Measurements from ENCODE around the gene ST7. TPM values are rescaled to one million over a fixed set of nuclear protein-coding genes. Genes with fewer than 3 reads are reported as not detected.
A peak's percentile ranks its signal among the peaks of the same experiment; 100 is the strongest.
"Not testable (repeated sequence)": the region's sequence is repeated elsewhere in the genome, so short reads cannot be mapped to it uniquely, and the experiment has no call there.

ST7 gene
- total RNA-seq, 1 experiment from 2014 or later, result 12.9 TPM

- DNase-seq (ENCODE audit: low spot score), result no peak
Measured at GRCh38 chr7:116950889-116951351, 2.4 kb upstream of the ST7 start.

DNA sequence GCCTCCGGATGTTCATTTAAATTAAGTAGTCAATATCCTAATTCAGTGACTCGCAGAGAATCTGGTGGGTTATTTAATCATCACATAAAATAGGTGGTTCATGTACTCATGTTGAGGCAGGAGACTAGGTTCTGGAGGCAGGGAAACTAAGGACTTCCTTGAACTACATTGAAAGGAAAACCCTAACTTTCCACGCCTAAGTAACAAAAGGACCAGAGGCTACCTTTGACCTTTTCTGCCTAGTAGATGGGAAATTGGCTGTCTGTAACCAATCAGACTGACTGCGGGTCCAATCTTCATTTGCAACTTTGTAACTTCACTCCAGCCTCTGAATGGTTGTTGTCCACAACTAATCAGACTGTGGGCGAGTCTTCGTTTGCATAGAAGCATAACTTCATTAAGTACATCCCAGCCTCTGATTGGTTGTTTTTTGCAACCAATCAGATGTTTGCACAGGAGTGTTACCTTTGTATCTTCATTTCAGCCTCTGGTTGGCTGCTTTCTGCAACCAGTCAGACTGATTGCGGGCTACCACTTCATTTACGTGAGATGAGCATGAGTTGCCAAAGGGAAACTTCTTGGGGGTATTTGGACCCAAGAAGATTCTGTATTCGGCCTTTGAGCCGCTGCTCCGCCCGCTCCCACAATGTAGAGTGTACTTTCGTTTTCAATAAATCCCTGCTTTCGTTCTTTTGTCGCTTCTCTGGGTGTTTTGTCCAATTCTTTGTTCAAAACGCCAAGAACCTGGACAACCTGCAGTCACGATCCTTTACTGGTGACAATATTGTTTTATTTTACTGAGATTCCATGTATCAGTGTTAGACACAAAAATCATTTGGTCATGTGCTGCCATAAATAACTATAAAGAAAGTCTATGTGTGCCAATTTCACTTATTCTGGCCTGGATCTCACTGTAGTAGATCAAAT, 1.7 kb upstream of the ST7 start:
- peak; percentile 82 for DNase-seq (ENCODE audit: low spot score)

DNA sequence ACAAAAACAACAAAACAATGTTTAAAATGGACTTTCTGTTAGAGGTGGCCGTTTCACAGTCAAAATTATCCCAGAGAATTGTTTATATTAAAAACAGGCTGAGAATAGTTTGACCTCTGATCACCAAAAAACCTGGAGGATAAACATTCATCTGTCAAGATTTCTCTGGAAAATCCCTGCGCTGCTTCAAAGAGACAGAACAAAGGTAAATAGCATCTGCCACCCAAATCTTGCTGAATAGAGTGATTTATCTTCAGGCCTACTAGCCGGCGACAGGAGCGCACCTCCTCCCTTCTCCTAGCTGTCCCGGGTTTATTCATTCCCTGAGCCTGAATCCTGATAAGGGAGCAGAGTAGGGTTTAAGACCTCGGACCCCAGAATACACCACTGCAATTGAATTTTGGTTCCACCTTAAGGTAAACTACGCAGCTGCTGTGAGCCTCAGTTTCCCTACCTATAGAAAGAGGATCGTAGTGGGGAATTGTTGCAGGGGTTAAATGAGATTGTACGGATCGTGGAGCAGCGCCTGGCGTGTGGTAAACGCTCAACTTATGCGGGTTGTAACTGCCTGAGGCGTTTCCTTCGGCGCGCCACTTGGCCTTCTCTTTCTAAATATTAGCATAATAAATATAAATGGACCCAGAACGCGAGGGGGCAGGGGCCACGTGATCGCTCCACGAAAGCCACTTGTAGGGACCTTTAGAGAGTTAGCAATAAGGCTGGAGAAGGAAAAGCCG, 498 bp upstream of the ST7 start:
- DNase-seq (ENCODE audit: low spot score), result peak; percentile 31

- DNase-seq (ENCODE audit: low spot score), result peak; percentile 89
Measured at GRCh38 chr7:116953906-116954838, 871 bp downstream of the ST7 start.

- no peak for DNase-seq (ENCODE audit: low spot score)
Measured at GRCh38 chr7:116955340-116955739, 2.0 kb downstream of the ST7 start.

DNA sequence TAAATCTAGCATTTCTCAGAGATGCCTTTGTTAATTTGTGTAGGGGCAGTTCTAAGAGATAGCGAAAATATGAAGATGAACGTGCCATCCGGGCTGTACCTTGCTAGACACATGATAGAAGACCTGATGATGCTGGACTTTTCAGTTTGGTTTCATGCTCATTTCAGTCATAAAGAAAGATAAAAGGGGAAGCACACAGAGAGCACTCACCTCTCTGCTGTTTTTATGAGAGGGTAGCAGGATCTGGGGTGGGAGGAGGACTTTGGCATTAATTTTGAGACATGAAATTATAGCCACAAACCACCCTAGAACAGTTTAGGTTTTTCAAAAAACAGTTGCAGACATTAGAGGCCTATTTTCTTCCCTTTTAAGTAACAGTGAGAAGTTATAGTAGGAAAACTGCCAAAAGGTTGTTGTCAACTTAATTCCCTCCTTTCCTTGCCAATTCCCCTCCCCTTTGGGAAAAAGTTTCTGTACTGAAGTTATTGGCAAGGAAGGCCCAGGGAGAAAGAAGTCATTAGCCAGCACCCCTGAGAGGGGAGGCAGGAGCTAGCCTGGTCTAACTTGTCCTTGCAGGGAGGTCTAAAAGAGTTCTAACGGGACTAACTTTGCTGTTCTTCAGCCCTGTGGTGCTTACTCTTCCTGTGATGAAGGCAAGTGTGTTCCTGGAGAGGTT, 2.6 kb downstream of the ST7 start:
- no peak for DNase-seq (ENCODE audit: low spot score)

- DNase-seq (ENCODE audit: low spot score), result no peak
Measured at GRCh38 chr7:116956477-116956804, 3.1 kb downstream of the ST7 start.

- no peak for DNase-seq (ENCODE audit: low spot score)
Measured at GRCh38 chr7:116957874-116958273, 4.6 kb downstream of the ST7 start.

DNA sequence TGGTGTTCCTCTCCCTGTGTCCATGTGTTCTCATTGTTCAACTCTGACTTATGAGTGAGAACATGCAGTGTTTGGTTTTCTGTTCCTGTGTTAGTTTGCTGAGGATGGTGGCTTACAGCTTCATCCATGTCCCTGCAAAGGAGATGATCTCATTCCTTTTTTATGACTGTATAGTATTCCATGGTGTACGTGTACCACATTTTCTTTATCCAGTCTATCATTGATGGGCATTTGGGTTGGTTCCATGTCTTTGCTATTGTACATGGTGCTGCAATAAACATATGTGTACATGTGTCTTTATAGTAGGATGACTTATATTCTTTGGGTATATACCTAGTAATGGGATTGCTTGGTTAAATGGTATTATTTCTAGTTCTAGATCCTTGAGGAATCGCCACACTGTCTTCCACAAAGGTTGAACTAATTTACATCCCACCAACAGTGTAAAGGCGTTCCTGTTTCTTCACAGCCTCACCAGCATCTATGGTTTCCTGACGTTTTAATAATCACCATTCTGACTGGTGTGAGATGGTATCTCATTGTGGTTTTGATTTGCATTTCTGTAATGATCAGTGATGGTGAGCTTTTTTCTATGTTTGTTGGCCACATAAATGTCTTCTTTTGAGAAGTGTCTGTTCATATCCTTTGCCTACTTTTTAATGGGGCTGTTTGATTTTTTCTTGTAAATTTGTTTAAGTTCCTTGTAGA, 8.8 kb downstream of the ST7 start:
- not testable (repeated sequence) for DNase-seq (ENCODE audit: low spot score)

DNA sequence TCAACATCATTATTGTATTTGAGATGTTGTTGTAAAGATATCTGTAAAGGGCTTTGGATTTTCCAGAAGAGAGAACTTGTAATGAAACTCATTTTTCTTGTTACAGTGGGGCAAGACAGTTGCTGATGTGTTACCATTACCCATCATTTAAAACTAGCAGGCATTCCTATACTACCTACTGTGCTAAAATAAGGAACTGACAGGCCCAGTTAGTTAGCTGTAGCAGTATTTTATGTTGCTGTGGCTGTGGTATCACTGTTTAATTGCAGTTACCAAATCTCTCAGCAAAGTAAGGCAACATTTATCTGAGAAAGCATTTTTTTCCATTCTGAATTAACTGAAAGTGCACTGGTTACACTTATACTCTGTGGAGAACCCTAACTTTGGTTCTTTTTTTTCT, 9.9 kb downstream of the ST7 start:
- no peak for DNase-seq (ENCODE audit: low spot score)

DNA sequence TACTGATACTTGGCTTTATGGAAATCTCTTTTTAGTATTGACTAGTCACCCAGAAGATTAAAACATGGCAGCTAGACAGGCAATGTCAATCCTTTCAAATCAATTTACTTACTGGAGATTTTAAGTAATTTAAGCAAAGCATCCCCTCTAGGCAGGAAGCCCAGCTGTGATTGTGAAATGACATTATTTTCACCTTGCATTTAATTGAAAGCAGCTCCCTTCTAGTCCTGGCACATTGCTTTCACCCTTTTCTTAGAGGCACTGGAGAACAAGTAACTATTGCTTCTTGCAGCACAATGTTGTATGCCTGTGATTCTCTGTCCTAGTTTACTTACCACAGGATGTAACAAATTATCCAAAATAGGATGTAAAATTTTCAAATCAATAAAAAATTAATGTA, 13.3 kb downstream of the ST7 start:
- DNase-seq (ENCODE audit: low spot score), result no peak

- DNase-seq (ENCODE audit: low spot score), result no peak
Measured at GRCh38 chr7:116967254-116967922, 14.1 kb downstream of the ST7 start.

DNA sequence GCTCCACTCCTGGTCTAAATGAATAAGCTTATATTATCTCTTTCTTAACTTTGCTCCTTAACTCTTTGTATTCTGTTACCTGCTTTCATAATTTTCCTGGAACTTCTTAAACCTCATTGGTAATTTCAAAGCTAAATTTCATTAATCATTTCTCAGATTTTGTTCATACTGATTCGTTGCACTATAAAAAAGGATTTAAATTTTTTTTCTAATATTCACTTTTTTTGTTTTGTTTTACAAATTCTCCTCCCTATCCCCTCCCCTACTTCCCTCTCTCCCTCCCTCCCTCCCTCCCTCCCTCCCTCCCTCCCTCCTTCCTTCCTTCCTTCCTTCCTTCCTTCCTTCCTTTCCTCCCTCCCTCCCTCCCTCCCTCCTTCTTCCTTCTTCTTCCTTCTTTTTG, 14.7 kb downstream of the ST7 start:
- DNase-seq (ENCODE audit: low spot score), result no peak

DNA sequence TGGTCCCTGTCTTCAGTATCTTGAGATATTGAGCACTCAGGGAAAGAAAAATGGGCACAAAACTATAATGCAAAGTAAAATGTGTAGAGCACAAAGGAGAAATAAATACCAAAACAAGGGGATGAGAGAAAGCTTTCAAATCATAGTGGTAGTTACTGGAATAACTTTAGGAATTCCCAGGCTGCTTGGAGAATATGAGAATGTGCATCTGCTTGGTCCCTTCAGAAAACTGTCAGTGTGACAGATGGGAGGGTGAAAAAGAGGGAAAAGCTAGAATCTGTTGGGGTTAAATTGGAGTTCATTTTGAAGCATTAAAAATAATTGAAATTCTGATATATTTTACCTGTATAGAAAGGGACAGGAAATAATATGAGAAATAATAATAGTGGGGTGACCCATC, 15.3 kb downstream of the ST7 start:
- DNase-seq (ENCODE audit: low spot score), result no peak

DNA sequence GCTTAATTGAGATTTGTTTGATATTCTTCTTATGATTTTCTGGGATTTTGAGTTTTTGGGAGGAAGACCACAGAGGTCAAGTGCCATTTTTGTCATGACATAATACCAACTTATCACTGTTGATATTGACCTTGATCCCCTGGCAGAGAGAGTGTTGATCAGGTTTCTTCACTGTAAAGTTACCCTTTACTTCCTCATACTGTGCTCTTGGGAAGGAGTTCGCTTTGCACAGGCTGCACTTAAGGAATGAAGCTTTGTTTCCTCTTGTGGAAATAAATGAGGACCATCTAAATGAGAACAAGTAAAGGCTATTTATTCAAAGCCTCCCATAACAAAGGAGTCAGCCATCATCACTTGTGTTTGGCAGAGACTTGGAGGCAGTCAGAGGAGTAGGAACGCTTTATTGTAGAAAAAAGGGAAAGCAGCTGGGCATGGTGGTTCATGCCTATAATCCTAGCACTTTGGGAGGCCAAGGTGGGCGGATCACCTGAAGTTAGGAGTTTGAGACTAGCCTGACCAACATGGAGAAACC, 16.1 kb downstream of the ST7 start:
- no peak for DNase-seq (ENCODE audit: low spot score)

DNA sequence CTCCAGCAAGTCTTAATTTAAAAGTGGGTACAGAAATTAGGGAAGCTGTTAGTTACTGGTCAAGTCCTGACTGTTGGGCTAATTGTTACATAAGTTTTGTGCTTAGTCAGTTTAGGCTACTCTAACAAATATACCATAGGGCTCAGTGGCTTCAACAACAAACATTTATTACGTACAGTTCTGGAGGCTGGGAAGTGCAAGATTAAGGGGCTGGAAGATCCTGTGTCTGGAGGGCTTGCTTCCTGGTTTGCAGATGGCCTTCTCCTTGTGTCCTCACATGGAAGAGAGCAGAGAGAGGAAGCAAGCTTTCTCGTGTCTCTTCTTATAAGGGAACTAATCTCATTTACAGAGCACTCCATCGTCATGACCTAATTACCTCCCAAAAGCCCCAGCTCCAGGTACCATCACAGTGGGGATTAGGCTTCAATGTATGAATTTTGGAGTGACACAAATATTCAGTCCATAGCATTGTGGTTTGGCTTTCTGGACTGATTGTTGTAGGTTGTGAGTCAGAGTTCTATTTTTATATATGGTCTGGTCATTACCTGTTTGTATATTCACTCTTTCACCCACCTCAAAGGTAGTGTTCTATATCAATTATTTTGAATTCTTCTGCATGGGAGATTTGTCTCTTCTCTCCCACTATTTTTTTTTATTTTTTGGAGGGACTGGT, 17.1 kb downstream of the ST7 start:
- no peak for DNase-seq (ENCODE audit: low spot score)

GRCh38 chr7:116971153-116971552, 17.9 kb downstream of the ST7 start:
- DNase-seq (ENCODE audit: low spot score), result not testable (repeated sequence)

- DNase-seq (ENCODE audit: low spot score), result no peak
Measured at GRCh38 chr7:116971869-116972268, 18.6 kb downstream of the ST7 start.

- not testable (repeated sequence) for DNase-seq (ENCODE audit: low spot score)
Measured at GRCh38 chr7:116975024-116975423, 21.7 kb downstream of the ST7 start.
